AG09319 (cell line): ENCODE measurements around the gene PLD5.

ENCODE experiments used
- DNase-seq: peaks from one replicate; pipeline ENCODE4 v3.0.0-alpha.2; 2010; ENCODE audit warnings: low read depth; ENCODE audit errors: extremely low read depth
- CTCF ChIP-seq: IDR thresholded peaks from 2 replicates; pipeline ENCODE4 v1.5.1; 2011; ENCODE audit warnings: low read depth, mild to moderate bottlenecking, inconsistent platforms, low read length, moderate library complexity

PLD5 gene

GRCh38 chr1:242525769-242526168 lies 1.3 kb upstream of the PLD5 start:
- TF ChIP-seq CTCF = no peak
- DNase-seq = no peak

GRCh38 chr1:242525360-242525722 lies 844 bp upstream of the PLD5 start:
- TF ChIP-seq CTCF = no peak
- DNase-seq = no peak

GRCh38 chr1:242523719-242524570 lies 552 bp downstream of the PLD5 start:
- DNase-seq = no peak
- TF ChIP-seq CTCF = no peak

- DNase-seq = no peak
- TF ChIP-seq CTCF = no peak
Measured at GRCh38 chr1:242522996-242523718, 1.3 kb downstream of the PLD5 start.

GRCh38 chr1:242522304-242522945 lies 2.1 kb downstream of the PLD5 start:
- DNase-seq = no peak
- no peak for TF ChIP-seq CTCF

GRCh38 chr1:242515555-242515954 lies 8.9 kb downstream of the PLD5 start:
- no peak for TF ChIP-seq CTCF
- no peak for DNase-seq

GRCh38 chr1:242506724-242507123 lies 17.8 kb downstream of the PLD5 start:
- TF ChIP-seq CTCF = no peak
- no peak for DNase-seq
